ENCODE data around the gene U2AF1L4. TPM values are rescaled to one million over a fixed set of nuclear protein-coding genes. Genes with fewer than 3 reads are reported as not detected.
A peak's percentile ranks its signal among the peaks of the same experiment; 100 is the strongest.

Gene U2AF1L4
- total RNA-seq, 1 donor from 2014 or later, result 7.8 TPM

DNA sequence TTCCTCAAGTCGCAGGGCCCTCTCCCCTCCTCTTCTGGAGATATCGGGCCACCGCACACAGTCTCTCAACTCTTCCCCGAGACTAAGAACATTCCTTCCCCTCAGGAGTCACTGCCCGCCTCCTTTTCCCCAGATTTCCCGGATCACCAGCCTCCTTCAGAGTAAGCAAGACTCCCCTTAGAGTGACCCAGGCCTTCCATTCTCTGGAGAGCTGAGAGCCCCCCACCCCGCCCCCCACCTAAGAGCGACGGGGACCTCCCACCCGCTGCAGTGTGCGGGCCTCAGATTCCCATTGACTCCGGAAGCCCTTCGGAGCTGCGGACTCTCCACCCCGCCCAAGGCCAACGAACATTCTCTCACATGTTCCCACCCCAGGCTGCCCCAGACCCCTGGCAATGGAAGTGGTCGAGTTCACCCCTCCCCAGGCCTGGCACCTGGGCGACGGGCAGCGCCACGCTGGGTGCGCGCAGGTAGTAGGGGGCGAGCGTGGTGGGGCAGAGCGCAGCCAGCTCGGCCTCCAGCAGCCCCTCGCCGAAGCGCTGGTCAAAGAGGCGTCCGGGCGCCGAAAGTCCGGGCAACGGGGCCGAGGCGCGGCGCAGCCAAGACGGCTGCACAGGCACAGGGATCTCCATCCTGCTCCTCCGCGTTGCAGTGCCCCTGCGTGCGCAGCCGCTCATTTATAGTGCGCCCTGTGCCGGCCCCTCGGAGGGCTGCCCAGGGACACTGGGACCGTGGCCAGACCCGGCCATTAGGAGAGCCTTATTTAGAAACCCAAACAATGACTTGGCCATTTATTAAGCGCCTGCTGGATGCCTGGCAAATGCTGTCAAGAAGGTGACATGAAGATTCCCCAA, 11.4 kb upstream of the U2AF1L4 start, which contains the start of gene HSPB6:
TSS of gene HSPB6 (minus strand) at position 653 of the 854 bp plus-strand sequence. CDS start at position 632, 21 bp downstream.
- peak; percentile 47 for DNase-seq

DNA sequence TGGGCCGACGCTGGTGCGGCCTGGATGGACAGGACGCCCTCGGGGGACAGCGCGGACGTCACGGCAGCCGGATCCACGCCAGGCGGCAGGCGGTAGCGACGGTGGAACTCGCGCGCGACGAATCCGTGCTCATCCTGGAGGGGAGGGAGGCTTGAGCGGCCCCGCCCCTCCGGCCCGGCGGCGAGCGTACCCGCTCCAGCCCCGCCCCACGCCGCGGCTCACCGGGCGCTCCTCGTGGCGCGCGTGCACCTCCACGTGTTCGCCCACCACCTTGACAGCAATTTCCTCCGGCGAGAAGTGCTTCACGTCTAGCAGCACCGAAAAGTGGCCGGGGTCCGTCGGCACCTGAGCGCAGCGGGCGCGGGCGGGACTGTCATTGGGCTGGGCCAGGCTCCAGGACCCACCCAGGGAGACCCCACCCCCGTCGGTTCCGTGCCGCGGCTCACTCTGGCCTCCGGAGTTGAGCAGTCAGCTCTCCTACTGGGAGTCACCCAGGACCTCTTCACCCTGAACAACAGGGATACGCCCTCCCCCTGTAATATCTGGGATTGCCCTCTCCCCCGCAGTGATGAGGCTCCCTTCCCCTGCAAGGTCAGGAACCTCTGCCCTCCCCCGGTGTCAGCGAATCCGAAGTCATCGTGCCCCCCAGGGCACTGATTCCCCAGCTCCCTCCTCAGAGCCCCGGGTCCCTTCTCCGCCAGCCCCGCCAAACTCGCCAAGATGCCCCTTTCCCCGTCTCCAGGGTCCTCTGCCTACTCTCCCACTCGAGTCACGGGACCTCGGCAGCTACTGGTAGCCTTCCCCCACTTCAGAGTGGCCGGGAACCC, 10.5 kb upstream of the U2AF1L4 start:
- peak; percentile 12 for DNase-seq

DNA sequence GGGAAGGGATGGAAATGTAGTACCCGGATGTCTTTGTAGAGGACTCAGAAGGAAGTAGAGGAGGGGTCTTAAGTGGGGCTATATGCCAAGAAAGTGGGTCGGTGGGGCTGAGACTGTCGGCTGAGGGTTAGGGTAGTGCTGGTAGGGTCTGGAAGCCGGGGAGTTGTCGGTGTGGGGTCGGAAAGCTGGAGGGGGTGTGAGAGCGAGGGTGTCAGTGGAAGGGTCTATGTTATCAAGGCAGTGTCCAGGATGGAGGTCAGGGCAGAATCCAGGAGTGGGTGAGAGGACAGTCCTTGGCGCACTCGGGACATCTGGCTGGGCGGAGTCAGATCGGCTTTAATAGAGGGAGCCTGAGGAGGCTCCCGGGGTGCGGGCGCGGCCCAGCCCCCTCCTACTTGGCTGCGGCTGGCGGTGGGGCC, 9.9 kb upstream of the U2AF1L4 start:
- DNase-seq, result no peak

DNA sequence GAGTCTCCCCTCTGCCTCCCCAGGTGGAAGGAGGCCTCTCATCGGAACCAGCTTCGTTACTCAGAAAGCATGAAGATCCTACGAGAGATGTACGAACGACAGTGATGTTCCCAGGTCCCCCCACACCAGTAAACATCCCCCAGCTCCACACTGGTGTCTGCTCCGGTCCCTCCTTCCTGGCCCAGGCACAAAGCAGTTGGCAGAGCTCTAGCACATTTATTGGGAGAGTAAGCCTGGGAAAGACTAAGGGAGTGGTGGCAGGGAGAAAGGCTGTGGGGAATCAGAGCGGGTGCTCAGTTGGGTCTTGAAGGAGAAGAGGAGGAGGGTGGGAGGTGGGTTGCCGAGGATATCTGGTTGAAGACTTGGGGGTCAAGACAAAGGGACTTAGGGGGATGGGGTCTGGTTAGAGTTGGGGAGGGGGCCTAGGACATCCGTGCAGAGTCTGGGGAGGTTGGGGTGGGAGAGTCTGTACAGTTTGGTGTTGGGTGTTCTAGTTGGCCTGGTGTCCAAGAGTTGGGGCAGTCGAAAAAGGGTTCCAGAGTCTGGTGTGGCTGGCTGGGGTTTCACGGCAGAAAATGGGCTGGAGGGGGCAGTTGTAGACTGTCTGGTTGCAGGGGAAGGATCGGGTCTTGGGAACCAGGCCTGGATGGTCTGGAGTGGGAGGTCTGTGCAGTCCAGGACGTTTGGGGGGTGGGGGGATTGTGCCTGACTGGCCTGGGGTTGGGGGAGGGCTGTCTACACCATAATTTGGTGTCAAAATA, 9.3 kb upstream of the U2AF1L4 start:
- no peak for DNase-seq

DNA sequence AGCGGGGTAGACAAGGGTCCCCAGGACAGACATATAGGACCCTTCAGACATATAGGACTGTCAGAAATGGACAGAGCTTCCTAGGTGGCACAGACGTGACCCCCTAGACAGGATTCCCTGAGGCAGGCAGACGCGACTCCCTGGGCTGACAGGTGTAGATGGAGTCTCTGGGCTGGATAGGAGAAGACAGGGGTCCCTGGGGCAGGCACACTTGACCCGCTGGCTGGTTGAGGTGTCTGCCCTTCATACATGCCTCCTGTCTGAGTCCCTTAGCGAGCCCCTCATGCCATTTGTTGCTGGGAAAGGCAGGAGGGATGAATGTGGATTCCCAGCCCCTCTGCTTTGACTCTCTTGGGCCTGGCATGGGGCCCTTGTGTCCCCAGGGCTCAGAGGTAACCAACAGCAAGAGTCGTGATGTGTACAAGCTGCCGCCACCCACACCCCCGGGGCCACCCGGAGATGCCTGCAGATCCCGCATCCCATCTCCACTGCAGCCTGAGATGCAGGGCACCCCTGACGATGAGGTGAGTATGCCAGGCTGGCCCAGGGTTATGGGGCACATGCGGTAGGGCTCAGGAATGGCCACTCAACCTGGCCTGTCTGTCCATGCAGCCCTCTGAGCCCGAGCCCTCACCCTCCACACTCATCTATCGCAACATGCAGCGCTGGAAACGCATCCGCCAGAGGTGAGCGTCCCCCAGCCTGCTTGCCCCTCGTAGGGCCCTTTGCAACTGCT, 8.6 kb upstream of the U2AF1L4 start:
- DNase-seq, result no peak

DNA sequence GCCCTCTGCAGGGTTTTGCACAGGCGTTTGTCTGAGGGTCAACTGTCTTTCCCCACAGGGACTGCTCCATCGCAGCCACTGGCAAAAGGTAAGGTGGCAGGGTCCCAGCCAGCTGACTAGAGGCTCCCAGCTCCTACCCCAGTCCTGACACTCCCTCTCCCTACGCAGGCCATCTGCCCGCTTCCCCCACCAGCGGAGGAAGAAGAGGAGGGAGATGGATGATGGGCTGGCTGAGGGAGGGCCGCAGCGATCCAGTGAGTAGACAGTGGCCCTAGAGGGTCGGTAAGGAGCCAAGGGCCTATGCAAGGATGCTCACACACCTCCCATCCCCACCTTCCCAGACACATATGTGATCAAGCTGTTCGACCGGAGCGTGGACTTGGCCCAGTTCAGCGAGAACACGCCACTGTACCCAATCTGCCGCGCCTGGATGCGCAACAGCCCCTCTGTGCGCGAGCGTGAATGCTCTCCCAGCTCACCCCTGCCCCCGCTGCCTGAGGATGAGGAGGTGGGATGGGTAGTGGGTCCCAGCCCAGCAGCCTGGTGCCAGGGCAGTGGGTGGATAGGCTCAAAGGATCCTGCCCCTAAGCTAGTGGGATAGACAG, 7.6 kb upstream of the U2AF1L4 start:
- no peak for DNase-seq

DNA sequence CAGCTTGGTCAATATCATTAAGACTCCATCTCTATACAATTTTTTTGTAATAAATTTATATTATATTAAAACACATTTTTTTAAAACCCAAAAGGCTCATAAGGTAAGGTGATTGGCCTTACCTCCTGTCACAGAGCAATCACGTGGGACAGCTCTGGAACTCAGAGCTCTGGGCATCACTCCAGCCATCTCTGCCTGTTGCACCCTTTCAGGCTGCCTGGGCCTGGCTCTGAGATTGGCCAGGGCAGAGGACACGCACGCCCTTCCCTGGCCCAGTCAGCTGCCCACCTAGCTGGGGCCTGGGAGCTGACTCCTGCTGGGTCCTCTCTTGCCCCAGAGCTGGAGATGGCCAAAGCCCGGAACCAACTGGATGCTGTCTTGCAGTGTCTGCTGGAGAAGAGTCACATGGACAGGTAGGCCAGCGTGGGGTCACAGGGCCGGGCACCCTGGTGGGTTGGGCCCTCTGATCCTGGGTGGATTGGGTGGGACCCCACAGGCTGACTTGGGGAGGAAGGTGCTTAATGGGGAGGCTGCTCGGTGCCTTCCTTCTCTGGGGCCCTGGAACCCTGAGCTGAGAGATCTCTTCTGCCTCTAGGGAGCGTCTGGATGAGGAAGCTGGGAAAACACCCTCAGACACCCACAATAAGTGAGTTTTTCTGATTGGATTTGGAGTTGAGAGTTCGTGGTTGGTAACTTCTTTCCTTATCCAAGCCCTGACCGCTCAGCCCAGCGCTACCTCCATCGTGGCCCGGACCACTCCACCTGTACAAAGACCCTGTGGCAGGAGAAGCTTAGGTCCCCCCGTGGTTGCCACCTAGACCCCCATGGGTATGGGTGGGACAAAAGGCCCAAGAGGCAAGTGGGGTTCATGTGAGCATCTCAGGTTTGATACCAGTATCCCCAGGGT, 6.9 kb upstream of the U2AF1L4 start:
- no peak for DNase-seq

DNA sequence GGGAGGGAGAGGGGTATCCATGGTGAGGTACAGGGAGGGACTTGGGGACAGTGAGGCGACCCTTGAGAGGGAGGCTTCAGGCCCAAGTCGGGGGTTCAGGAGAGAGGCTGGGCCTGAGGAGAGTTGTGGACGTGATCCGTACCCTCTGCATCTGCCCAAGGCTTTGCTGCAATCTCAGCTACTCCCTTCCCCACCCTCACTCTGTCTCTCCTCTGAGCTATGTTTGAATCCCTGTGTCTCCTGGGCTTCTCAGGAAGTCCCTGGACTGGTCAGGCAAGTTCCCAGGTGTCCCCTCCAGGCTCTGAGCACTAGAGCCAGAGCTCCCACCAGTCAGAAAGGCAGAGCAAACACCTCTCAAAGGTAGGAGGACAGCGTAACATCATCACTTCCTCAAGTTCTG, 4.9 kb upstream of the U2AF1L4 start:
- DNase-seq, result no peak

DNA sequence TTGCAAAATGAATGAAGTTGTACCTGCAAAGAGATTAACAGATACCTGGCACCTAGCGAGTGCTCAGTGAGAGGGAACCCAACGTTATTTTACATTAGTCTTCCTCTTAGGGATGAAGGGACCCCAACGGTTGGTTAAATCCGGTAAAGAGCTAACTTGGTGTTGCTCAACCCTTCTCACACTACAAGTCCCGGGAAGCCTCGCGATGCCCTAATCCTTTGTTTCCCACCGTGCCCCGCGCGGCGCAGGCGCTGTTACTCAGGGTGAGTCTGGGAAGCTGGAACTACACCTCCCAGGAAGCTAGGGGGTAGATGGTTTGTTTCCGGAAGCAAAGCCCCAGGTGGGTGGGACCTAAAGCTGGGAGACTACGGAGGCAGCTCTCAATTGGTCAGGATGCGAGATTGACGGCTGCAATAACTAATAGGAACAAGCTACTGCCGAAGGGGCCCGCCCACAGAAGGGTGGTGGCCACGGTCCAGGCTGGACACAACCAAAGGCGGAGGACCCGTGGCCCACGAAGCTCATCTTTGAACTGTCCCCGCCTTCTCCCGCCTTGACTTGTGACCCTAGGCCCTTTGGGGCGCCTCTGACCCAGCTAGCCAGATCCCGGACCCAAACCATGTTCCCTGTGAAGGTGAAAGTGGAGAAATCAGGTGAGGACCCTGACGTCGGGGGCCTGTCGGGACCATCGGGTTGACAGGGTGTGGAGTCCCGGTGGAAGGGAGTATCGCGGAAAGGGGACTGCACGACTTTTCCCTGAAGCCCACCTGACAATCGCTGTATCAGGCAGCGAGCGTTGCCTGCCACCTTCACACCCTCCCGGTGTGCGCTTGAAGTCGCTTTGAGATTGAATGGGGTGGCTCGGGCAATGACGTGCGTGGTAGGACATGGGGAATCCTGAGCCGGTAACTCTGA, 3.1 kb upstream of the U2AF1L4 start, which contains the start of gene LIN37:
TSS of gene LIN37 (plus strand) at position 471 of the 915 bp plus-strand sequence. CDS start at position 620, 149 bp downstream.
- peak; percentile 100 for DNase-seq

DNA sequence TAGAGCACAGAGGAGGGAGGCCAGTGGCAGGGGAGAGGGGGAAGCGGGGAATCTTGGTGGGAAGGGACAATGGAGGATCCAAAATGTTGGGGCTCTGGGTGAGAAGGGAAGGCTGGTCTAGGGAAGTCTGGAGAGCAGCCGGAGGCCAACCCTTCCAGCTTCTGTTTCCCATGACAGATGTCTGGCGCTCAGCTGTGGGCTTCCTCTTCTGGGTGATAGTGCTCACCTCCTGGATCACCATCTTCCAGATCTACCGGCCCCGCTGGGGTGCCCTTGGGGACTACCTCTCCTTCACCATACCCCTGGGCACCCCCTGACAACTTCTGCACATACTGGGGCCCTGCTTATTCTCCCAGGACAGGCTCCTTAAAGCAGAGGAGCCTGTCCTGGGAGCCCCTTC, 1.3 kb upstream of the U2AF1L4 start:
- DNase-seq, result no peak

DNA sequence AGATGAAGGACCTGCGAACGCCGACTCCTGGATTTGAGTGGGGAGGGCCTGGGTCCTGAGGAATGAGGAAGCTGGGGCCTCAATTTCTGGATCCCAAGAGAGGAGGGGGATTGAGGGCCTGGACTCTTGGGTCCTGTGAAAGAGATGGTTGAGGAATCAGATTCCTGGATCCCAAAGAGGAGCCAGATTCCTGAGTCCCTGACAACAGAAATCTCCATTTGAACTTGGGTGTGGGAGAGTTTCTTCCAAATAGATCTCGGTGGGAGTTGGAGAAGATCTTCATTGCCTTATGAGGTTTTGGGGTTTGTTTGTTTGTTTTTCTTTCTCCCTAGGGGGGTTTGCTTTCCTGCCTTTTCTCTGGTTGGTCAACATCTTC, 857 bp upstream of the U2AF1L4 start:
- DNase-seq, result no peak

DNA sequence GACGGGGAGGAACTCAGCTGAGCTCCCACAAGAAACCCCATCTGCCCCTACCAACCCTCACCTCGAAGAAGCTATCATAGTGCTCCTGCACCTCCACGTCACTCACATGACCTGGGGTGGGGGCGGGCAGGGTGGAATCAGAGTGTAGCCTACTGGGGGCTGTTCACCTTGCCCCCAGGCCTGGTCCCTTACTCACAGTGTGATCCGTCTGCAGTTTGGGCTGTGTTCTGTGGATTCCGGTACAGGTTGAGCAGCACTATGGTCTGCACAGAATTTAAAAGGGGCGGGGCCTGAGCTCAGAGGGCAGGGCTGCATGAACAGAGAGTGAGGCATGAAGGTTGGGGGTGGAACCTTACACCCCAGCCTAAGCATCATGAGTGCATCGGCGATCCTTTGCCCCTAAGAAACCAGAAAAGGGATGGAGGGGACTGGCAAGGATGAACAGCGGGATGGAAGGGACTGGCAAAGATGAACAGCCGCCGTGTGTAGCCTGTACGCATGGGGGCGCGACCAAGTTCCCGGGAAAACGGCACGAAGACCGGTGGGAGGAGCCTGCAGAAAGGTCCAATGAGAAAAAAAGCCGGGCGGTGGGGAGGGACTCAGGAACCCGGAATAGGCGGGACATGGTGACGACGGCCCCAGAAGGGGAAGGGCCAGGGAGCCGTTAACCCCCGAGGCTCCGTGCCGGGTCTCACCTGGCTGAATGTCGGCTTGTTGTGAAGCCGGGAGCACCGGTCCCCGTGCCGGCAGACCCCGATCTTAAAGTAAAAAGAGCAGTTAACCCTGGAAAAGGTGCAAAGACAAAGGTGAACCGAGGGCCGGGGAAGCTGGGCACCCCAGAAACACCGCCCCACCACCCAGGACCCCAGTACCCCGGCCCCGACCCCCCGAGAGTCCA, 539 bp downstream of the U2AF1L4 start:
- peak; percentile 97 for DNase-seq

DNA sequence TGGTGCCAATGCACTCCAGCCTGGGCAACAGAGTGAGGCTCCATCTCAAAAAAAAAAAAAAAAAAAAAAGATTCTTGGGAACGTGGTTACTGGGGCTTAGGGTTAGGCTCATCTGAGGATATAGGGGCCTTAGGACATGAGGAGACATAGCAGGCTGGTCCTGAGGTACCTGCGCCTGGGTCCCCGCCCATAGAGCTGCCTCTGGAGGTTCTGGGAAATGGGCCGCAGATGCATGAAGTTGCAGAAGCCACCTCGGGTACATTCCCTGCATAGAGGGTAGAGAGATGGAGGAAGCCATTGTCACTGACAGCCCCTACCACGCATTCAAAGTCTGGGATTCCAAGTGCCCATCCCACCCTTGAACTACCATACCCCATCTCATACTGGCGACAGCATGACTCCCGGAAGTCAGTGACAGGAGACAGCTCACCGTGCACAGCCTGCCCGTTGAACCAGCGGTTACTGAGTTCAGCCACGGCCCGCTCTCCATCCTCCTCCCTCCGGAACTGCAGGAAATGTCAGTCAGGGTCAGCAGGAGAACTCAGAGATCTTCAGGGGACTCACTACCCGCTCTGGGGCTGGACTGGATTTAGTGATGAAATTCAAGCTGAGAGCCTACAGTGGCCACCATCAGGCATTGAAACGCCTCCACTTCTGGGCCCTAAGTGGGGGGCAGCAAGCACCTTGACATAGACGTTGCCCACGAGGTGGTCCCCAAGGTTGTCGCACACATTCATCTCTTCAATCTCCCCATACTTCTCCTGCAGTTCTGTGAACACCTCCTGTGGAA, 1.4 kb downstream of the U2AF1L4 start:
- DNase-seq, result no peak

DNA sequence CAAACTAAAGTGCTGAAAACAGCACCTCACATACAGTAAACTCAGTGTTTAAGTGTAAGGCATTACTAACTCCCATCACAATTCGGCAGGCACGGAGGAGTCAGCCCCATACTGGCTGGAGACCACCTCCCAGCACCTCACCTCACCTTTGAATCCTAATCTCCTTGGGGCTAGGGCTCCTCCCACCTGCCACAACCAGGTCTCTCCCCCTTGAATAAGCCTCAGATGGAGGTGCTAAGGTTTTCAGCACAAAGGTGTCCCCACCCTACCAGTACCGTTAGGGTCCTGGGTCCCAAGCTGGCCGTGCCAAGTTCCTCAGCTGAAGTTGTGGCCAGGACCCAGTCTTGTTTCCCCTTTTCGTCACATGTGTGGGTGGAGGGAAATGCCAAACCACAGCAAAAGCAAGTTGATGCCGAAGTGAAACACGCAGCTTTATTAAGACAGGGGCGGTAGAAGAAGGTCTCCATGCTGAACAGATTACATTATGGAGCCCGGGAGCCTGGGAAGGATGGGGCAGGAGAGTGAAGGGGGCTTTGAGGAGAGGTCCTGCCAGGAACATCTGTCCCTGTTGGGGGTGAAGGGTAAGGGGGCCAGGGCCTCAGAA, 3.0 kb downstream of the U2AF1L4 start, which contains the start of gene IGFLR1:
TSS of gene IGFLR1 (minus strand) at position 332 of the 604 bp plus-strand sequence. CDS start 1,272 bp downstream, outside the sequence.
- DNase-seq, result no peak

DNA sequence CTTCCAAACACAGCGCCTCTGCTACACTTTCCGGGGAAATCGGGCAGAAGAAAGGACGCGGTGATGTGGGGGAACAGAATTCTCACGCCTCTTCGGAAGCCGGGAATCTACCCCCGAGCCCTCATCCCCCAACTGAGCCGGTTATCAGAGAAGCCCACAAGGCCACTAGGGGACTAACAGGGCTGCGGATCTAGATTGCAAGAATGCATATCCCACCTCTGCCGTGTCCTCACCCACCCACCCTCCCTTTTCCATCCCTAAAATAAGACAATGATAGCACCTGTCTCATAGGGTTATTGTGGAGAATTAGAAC, 4.1 kb downstream of the U2AF1L4 start:
- no peak for DNase-seq

DNA sequence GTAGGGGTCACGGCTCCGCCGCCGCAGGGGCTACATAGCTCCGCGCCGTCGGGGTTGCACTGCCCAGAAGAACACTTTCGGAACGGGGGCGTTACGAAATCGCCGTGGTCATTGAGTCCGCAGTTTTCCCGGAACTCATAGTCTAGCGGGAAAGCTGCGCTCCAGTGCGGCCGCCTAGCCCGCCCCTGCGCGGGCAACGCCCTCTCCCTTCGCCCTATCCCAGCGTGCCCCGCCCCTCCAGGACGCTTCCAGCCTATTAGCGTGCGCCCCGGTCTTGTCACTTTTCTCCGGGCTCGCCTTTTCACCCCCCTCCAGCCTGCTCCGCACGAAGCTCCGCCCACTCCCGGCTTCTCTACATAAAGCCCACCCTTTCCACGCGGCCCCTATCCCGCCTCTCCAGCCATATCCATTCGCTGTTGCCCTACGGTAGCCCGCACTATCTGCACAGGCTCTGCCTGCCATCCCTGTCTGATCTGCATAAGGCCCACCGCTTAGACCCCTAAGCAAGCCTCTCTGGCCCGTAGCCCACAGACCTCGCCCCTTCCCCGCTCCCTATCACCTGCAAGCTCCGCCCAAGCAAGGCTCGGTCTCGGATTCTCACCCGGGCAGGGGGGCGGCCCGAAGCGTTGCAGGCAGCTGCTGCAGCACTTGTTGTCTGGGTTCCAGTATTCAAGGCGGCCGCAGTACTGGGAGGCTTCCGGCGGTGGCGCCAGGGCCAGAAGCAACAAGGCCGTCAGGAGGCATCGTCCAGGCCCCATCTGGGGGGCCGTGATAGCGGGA, 4.6 kb downstream of the U2AF1L4 start:
- DNase-seq, result peak; percentile 96
